Activated CD4-positive, alpha-beta T cell treated with anti-CD3 and anti-CD28 coated beads for 48 hours (primary cell): Measurements from ENCODE around the gene ATP13A2.
"Not testable (repeated sequence)": the region's sequence is repeated elsewhere in the genome, so short reads cannot be mapped to it uniquely, and the experiment has no call there.

Source experiments
- DNase-seq: peaks from one replicate; pipeline ENCODE4 v3.0.0-alpha.2; 2020

ATP13A2 gene

GRCh38 chr1:16978139-16978538, 33.6 kb downstream of the ATP13A2 start:
- no peak for DNase-seq

- DNase-seq, result no peak
Measured at GRCh38 chr1:16977377-16977776, 34.4 kb downstream of the ATP13A2 start.

- DNase-seq, result no peak
Measured at GRCh38 chr1:16976966-16977365, 34.8 kb downstream of the ATP13A2 start.

- no peak for DNase-seq
Measured at GRCh38 chr1:16975838-16976237, 35.9 kb downstream of the ATP13A2 start.

GRCh38 chr1:16975211-16975610, 36.5 kb downstream of the ATP13A2 start:
- no peak for DNase-seq

GRCh38 chr1:16973215-16973614, 38.5 kb downstream of the ATP13A2 start:
- DNase-seq, result no peak

GRCh38 chr1:16972189-16972895, 39.4 kb downstream of the ATP13A2 start:
- no peak for DNase-seq

GRCh38 chr1:16971341-16972188, 40.2 kb downstream of the ATP13A2 start:
- DNase-seq, result no peak

GRCh38 chr1:16970132-16970910, 41.4 kb downstream of the ATP13A2 start:
- no peak for DNase-seq

- no peak for DNase-seq
Measured at GRCh38 chr1:16969651-16970050, 42.1 kb downstream of the ATP13A2 start.

- no peak for DNase-seq
Measured at GRCh38 chr1:16969057-16969611, 42.6 kb downstream of the ATP13A2 start.

- no peak for DNase-seq
Measured at GRCh38 chr1:16968372-16968771, 43.4 kb downstream of the ATP13A2 start.

- DNase-seq, result no peak
Measured at GRCh38 chr1:16967962-16968361, 43.8 kb downstream of the ATP13A2 start.

GRCh38 chr1:16967095-16967575, 44.6 kb downstream of the ATP13A2 start:
- DNase-seq, result no peak

GRCh38 chr1:16966282-16966681, 45.4 kb downstream of the ATP13A2 start:
- no peak for DNase-seq

GRCh38 chr1:16965486-16966067, 46.2 kb downstream of the ATP13A2 start:
- DNase-seq, result no peak

- DNase-seq, result not testable (repeated sequence)
Measured at GRCh38 chr1:16964169-16964568, 47.6 kb downstream of the ATP13A2 start.

- DNase-seq, result no peak
Measured at GRCh38 chr1:16961297-16962133, 50.2 kb downstream of the ATP13A2 start.

- peak; percentile 91 for DNase-seq
Measured at GRCh38 chr1:16960560-16961296, 51.0 kb downstream of the ATP13A2 start.

- DNase-seq, result no peak
Measured at GRCh38 chr1:16958475-16958874, 53.3 kb downstream of the ATP13A2 start.

GRCh38 chr1:16957731-16958130, 54.0 kb downstream of the ATP13A2 start:
- no peak for DNase-seq
